Activated CD4-positive, alpha-beta T cell treated with anti-CD3 and anti-CD28 coated beads, Interleukin-2, Interleukin-6, amounts not matched to agents 100 ng/mL and 50 ng/mL, durations not matched to agents 16 hours and 8 hours (primary cell): ENCODE measurements around the gene EVI5.

ENCODE experiments used
- DNase-seq: peaks from one replicate; pipeline ENCODE4 v3.0.0-alpha.2; 2020

The EVI5 gene

GRCh38 chr1:92504291-92505014, 280.5 kb downstream of the EVI5 start:
- no peak for DNase-seq

- no peak for DNase-seq
Observed at GRCh38 chr1:92503926-92504285, 281.0 kb downstream of the EVI5 start.

GRCh38 chr1:92503043-92503925, 281.6 kb downstream of the EVI5 start:
- no peak for DNase-seq

- DNase-seq = no peak
Observed at GRCh38 chr1:92502247-92502646, 282.7 kb downstream of the EVI5 start.

GRCh38 chr1:92500552-92500951, 284.4 kb downstream of the EVI5 start:
- no peak for DNase-seq

GRCh38 chr1:92495392-92496063, 289.4 kb downstream of the EVI5 start:
- DNase-seq = no peak

- no peak for DNase-seq
Observed at GRCh38 chr1:92494485-92495141, 290.3 kb downstream of the EVI5 start.

- DNase-seq = no peak
Observed at GRCh38 chr1:92493139-92493538, 291.8 kb downstream of the EVI5 start.

GRCh38 chr1:92488832-92489231, 296.1 kb downstream of the EVI5 start:
- DNase-seq = no peak

- DNase-seq = no peak
Observed at GRCh38 chr1:92488416-92488815, 296.5 kb downstream of the EVI5 start.

GRCh38 chr1:92487078-92487605, 297.8 kb downstream of the EVI5 start:
- no peak for DNase-seq

GRCh38 chr1:92486251-92487077, 298.4 kb downstream of the EVI5 start, which contains the start of gene GFI1:
Gene GFI1, minus strand, starts transcription at chr1:92486925. Its CDS starts 3,438 bp downstream, at chr1:92483487.
- peak; percentile 80 for DNase-seq

GRCh38 chr1:92485381-92486250, 299.3 kb downstream of the EVI5 start:
- DNase-seq = peak; percentile 89

GRCh38 chr1:92484472-92485380, 300.2 kb downstream of the EVI5 start:
- DNase-seq = peak; percentile 70

- peak; percentile 66 for DNase-seq
Observed at GRCh38 chr1:92483610-92484471, 301.1 kb downstream of the EVI5 start.

GRCh38 chr1:92482665-92483609, 302.0 kb downstream of the EVI5 start:
- peak; percentile 38 for DNase-seq

- DNase-seq = no peak
Observed at GRCh38 chr1:92481971-92482664, 302.8 kb downstream of the EVI5 start.
